Colonic mucosa (tissue), 4 donors: Measurements from ENCODE around the gene WNT9B. TPM values are rescaled to one million over a fixed set of nuclear protein-coding genes. Genes with fewer than 3 reads are reported as not detected.

Experiments
- DNase-seq: peaks from one replicate; pipeline ENCODE4 v3.0.0-alpha.2; 2020
- H3K27ac ChIP-seq: fragments of 200-600 bp; one replicate; pipeline ENCODE4 v1.8.0; 2021
- H3K27me3 ChIP-seq: fragments of 200-600 bp; one replicate; pipeline ENCODE4 v1.8.0; 2021
- H3K36me3 ChIP-seq: fragments of 200-600 bp; one replicate; pipeline ENCODE4 v1.8.0; 2021
- H3K4me1 ChIP-seq: fragments of 200-600 bp; one replicate; pipeline ENCODE4 v1.8.0; 2021; ENCODE audit warnings: mild to moderate bottlenecking
- H3K4me3 ChIP-seq: fragments of 200-600 bp; one replicate; pipeline ENCODE4 v1.8.0; 2021
- H3K9ac ChIP-seq, 2 donors: one replicate each; pipeline ENCODE4 v1.7.0; 2013; ENCODE audit warnings: control low read depth in 2 of 2, low read depth in 2 of 2, low read length in 2 of 2
- H3K9me3 ChIP-seq: fragments of 200-600 bp; one replicate; pipeline ENCODE4 v1.8.0; 2021
- CTCF ChIP-seq: fragments of 200-600 bp; IDR thresholded peaks from one replicate; pipeline ENCODE4 v1.8.0; 2022; ENCODE audit warnings: antibody characterized with exemption, mild to moderate bottlenecking
- intact Hi-C: fragments of 100-400 bp; cut with DNase I; formaldehyde crosslinking; loops from one replicate; pipeline ENCODE4 v1.14.1; 2022
- total RNA-seq, 2 donors: library from RNA; stranded (reverse); fragmentation: NEBNext Ultra II Directional in 1 of 2; extraction: Animal tissue kit (Norgen Biotek cat#: 25700) in 1 of 2; gene quantifications; one replicate each; pipeline ENCODE4 v1.2.1, GENCODE V29; 2021
- donor health status: healthy.
- donor health status: DM: no; HTN: no; CAD: no.
- donor health status: DM: no; HTN: no; CAD: no.

The WNT9B gene
- not detected for total RNA-seq

GRCh38 chr17:46851029-46851741, at the start of gene WNT9B:
WNT9B (plus strand) TSS chr17:46851583; CDS start chr17:46851639, 56 bp downstream.
- no peak for TF ChIP-seq CTCF
- Histone ChIP-seq H3K9ac (no peak within 1 kb of the TSS), H3K9me3 (no peaks in the 10 kb centered on the region), H3K27ac (no peak within 1 kb of the TSS), H3K27me3 (peaks cover 38% of the 10 kb centered on the region), H3K4me3 (no peak within 1 kb of the TSS), H3K36me3 (no peaks in the 10 kb centered on the region), H3K4me1 (peaks cover 4% of the 10 kb centered on the region)
- intact Hi-C loops, result no loop called here
- peak; percentile 78 for DNase-seq

GRCh38 chr17:46802800-46803199, 48.6 kb upstream of the WNT9B start:
- Histone ChIP-seq H3K27me3 (no peaks in the 10 kb centered on the region), H3K9me3 (no peaks in the 10 kb centered on the region), H3K27ac (no peak overlapping the region), H3K4me3 (no peak overlapping the region), H3K36me3 (no peaks in the 10 kb centered on the region), H3K9ac (no peak overlapping the region), H3K4me1 (no peaks in the 10 kb centered on the region)
- DNase-seq, result no peak
- intact Hi-C loops, result no loop called here
- TF ChIP-seq CTCF, result no peak

DNA sequence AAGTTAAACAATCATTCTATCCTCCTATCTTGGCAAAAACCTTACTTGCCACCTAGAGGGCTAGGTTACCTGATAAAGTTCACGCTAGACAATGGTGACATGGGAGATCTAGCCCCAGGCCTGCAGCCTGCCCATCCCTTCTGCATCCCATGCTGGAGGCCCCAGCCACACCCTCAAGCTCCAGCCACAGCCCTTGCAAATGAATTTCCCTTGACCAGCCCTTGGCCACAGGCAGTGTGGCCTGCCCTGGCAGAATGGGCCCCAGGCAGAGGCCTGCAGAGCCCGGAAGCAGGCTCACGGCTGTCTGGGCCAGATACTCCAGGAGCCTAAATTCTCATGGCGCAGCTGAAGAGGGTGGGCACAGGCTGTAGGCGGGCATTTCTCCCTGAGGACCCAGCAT, 47.8 kb upstream of the WNT9B start:
- no peak overlapping the region for H3K9ac ChIP-seq
- intact Hi-C loops, result no loop called here
- H3K4me1 ChIP-seq, result no peaks in the 10 kb centered on the region
- DNase-seq, result no peak
- no peaks in the 10 kb centered on the region for H3K27me3 ChIP-seq
- no peak overlapping the region for H3K4me3 ChIP-seq
- TF ChIP-seq CTCF, result no peak
- no peaks in the 10 kb centered on the region for H3K36me3 ChIP-seq
- no peak overlapping the region for H3K27ac ChIP-seq
- no peaks in the 10 kb centered on the region for H3K9me3 ChIP-seq

- no peaks in the 10 kb centered on the region for H3K9me3 ChIP-seq
- no peaks in the 10 kb centered on the region for H3K27me3 ChIP-seq
- no peaks in the 10 kb centered on the region for H3K36me3 ChIP-seq
- intact Hi-C loops, result no loop called here
- no peaks in the 10 kb centered on the region for H3K4me1 ChIP-seq
- no peak for DNase-seq
- H3K27ac ChIP-seq, result no peak overlapping the region
- no peak overlapping the region for H3K4me3 ChIP-seq
- no peak for TF ChIP-seq CTCF
- H3K9ac ChIP-seq, result no peak overlapping the region
Observed at GRCh38 chr17:46805771-46806170, 45.6 kb upstream of the WNT9B start.

- DNase-seq, result no peak
- Histone ChIP-seq H3K36me3 (no peaks in the 10 kb centered on the region), H3K27ac (no peak overlapping the region), H3K9ac (no peak overlapping the region), H3K4me3 (no peak overlapping the region), H3K27me3 (no peaks in the 10 kb centered on the region), H3K4me1 (no peaks in the 10 kb centered on the region), H3K9me3 (no peaks in the 10 kb centered on the region)
- intact Hi-C loops, result no loop called here
- TF ChIP-seq CTCF, result no peak
Observed at GRCh38 chr17:46809110-46809571, 42.2 kb upstream of the WNT9B start.
